Hepatocyte (in vitro differentiated cells): ENCODE results near the gene BEST1. TPM values are rescaled to one million over a fixed set of nuclear protein-coding genes. Genes with fewer than 3 reads are reported as not detected.

Experiments used
- DNase-seq: peaks from one replicate; pipeline ENCODE4 v3.0.0-alpha.2; 2016; ENCODE audit warnings: low spot score
- H2AFZ ChIP-seq: fragments of 200-600 bp; sonication (generic); 2 replicates; pipeline ENCODE4 v1.6.0; 2016; ENCODE audit warnings: antibody characterized with exemption, mild to moderate bottlenecking
- H3K27ac ChIP-seq: fragments of 200-600 bp; sonication (generic); 2 replicates; pipeline ENCODE4 v1.5.1; 2016; ENCODE audit warnings: mild to moderate bottlenecking
- H3K27me3 ChIP-seq: fragments of 200-600 bp; sonication (generic); 2 replicates; pipeline ENCODE4 v1.6.1; 2016
- H3K36me3 ChIP-seq: fragments of 200-600 bp; sonication (generic); replicated peaks from 2 replicates; pipeline ENCODE4 v1.5.1; 2016; ENCODE audit warnings: low read depth; ENCODE audit not compliant: insufficient read depth
- H3K4me1 ChIP-seq: fragments of 200-600 bp; sonication (generic); 2 replicates; pipeline ENCODE4 v1.5.1; 2016; ENCODE audit warnings: mild to moderate bottlenecking, moderate library complexity; ENCODE audit not compliant: insufficient read depth
- H3K4me2 ChIP-seq: fragments of 200-600 bp; sonication (generic); 2 replicates; pipeline ENCODE4 v1.6.0; 2016
- H3K4me3 ChIP-seq: fragments of 200-600 bp; sonication (generic); 2 replicates; pipeline ENCODE4 v1.5.1; 2016; ENCODE audit warnings: mild to moderate bottlenecking
- H3K79me2 ChIP-seq: fragments of 200-600 bp; sonication (generic); 2 replicates; pipeline ENCODE4 v1.6.0; 2017; ENCODE audit warnings: mild to moderate bottlenecking
- H3K9me2 ChIP-seq: fragments of 200-600 bp; sonication (generic); replicated peaks from 2 replicates; pipeline ENCODE4 v1.6.0; 2017; ENCODE audit warnings: mild to moderate bottlenecking; ENCODE audit not compliant: insufficient read depth
- H3K9me3 ChIP-seq: fragments of 200-600 bp; sonication (generic); 2 replicates; pipeline ENCODE4 v1.5.1; 2016; ENCODE audit warnings: low read depth, mild to moderate bottlenecking
- H4K20me1 ChIP-seq: fragments of 200-600 bp; sonication (generic); 2 replicates; pipeline ENCODE4 v1.6.0; 2016; ENCODE audit warnings: mild to moderate bottlenecking; ENCODE audit not compliant: insufficient read depth, poor library complexity, severe bottlenecking
- EZH2 ChIP-seq: fragments of 200-600 bp; sonication (generic); IDR thresholded peaks from 2 replicates; pipeline ENCODE4 v1.6.1; 2016; ENCODE audit warnings: antibody characterized with exemption, mild to moderate bottlenecking, borderline replicate concordance
- EZH2phosphoT487 ChIP-seq: fragments of 200-600 bp; sonication (generic); IDR thresholded peaks from one replicate; pipeline ENCODE4 v1.6.1; 2018; ENCODE audit warnings: antibody characterized with exemption, mild to moderate bottlenecking, low read depth, moderate library complexity; ENCODE audit not compliant: unreplicated experiment, severe bottlenecking
- WGBS: methylation state at CpG from one replicate; pipeline ENCODE4 v1.1.6; 2016; ENCODE audit warnings: low lambda C conversion rate; ENCODE audit errors: missing lambda C conversion rate; 5-methylcytosine and 5-hydroxymethylcytosine counted together
- polyA plus RNA-seq: library from polyadenylated mRNA; unstranded; fragments of >200 nt; fragmentation: Nextera tagmentation; extraction: Ambion mirVana; gene quantifications from 2 replicates; pipeline ENCODE4 v1.2.1, GENCODE V29; 2016
- total RNA-seq: library from RNA; depleted of rRNA; stranded (reverse); fragments of >200 nt; gene quantifications from 2 replicates; pipeline ENCODE4 v1.2.3, GENCODE V29; 2014
- TF ChIP-seq, protein P1 (sequence below): fragments of 200-600 bp; sonication (generic); IDR thresholded peaks from 2 replicates; pipeline ENCODE4 v1.5.1; 2016; ENCODE audit warnings: antibody characterized with exemption, mild to moderate bottlenecking; ENCODE audit not compliant: poor library complexity

The BEST1 gene
- total and polyA plus RNA-seq, 2 experiments from 2014 or later = 3.5 to 5.7 TPM

DNA sequence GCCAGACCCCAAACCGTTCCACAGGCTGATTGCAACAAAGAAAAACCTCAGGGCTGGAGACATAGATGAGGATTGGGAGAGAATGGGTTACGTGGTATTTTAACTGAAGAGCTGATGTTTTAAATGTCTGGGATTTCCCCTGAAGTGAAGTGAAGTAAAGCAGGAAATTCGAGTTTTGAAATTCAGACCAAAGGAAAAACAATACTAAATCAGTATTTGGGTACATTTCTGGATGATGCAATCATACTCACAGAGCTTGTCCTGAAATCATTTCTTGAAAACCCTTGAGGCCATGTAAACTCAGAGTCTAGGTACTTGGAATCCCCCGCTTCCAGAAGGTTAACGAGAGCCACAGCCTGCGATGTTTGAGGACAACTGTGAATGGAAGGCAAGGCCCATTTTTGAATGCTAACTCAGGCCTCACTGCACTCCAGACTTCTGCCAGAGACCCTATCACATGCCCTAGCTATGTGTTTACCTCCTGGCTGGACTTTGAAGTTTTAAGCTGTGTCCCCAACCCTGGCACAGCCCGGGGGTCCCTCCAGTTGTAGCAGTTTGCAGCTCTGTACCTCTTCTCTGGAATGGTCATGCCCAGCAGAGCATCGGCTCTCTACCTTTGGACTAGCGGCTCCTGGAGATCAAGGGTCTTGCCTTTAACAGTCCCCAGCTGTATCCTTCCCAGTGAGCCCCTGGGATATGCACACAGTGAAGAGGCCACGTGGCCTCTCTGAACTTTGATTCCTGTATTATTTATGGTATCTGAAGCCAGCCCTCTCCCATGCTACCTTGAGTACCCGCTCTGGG is 22.7 kb downstream of the BEST1 start:
- Histone ChIP-seq H3K36me3 (no peaks in the 10 kb centered on the region), H3K9me3 (no peaks in the 10 kb centered on the region), H2AFZ (no peak overlapping the region), H3K79me2 (peaks cover 26% of the 10 kb centered on the region), H3K27me3 (no peaks in the 10 kb centered on the region), H3K4me2 (peak overlapping the region; percentile 64), H4K20me1 (no peaks in the 10 kb centered on the region), H3K27ac (peak overlapping the region; percentile 98), H3K4me1 (peaks cover 75% of the 10 kb centered on the region), H3K9me2 (no peaks in the 10 kb centered on the region), H3K4me3 (no peak overlapping the region)
- peak; percentile 67 for DNase-seq
- no peak for TF ChIP-seq EZH2phosphoT487
- no peak for TF ChIP-seq EZH2
- TF ChIP-seq, protein P1, sequence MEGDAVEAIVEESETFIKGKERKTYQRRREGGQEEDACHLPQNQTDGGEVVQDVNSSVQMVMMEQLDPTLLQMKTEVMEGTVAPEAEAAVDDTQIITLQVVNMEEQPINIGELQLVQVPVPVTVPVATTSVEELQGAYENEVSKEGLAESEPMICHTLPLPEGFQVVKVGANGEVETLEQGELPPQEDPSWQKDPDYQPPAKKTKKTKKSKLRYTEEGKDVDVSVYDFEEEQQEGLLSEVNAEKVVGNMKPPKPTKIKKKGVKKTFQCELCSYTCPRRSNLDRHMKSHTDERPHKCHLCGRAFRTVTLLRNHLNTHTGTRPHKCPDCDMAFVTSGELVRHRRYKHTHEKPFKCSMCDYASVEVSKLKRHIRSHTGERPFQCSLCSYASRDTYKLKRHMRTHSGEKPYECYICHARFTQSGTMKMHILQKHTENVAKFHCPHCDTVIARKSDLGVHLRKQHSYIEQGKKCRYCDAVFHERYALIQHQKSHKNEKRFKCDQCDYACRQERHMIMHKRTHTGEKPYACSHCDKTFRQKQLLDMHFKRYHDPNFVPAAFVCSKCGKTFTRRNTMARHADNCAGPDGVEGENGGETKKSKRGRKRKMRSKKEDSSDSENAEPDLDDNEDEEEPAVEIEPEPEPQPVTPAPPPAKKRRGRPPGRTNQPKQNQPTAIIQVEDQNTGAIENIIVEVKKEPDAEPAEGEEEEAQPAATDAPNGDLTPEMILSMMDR = no peak
- 39% methylated on average over 11 of the region's 11 CpGs for WGBS

DNA sequence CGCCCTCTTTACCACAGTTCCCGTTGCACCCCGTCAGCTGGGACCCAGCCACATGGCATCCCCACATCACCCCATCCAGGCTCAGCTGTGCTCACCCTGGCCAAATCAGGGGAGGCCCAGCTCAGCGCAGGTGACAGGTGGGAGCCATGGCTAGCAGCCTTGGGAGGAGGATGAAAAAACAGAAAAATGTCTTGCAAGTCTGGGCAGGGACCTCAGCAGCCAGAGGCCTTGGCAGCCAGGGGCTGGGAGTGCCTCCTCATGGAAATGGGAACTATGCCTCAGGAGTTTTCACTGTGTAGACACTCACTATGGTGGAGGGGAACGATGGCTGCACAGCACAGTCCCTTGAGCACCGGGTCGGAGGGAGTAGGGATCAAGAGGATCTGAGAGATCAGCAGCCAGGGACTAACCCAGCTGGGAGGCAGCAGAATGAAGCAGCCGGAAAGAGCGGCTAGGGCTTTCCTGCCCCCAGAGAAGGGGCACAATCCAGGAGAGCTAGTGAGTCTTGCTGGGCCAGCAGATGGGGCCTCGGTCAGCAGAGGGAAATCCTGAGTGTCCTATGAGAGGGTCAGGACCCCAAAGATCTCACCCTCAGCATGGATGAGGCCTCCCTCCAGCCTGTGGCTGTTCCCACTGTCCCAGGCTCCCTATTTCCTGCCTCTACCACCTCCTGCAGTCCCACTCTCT is 23.5 kb downstream of the BEST1 start:
- peak overlapping the region; percentile 64 for H3K4me2 ChIP-seq
- no peaks in the 10 kb centered on the region for H3K9me3 ChIP-seq
- no peak for DNase-seq
- no peaks in the 10 kb centered on the region for H3K36me3 ChIP-seq
- TF ChIP-seq EZH2phosphoT487 (no peak), EZH2 (no peak)
- TF ChIP-seq, protein P1 = no peak
- no peaks in the 10 kb centered on the region for H3K27me3 ChIP-seq
- peaks cover 19% of the 10 kb centered on the region for H3K79me2 ChIP-seq
- H3K4me1 ChIP-seq = peaks cover 74% of the 10 kb centered on the region
- WGBS = 80% methylated on average over 10 of the region's 10 CpGs
- peak overlapping the region; percentile 98 for H3K27ac ChIP-seq
- H4K20me1 ChIP-seq = no peaks in the 10 kb centered on the region
- no peak overlapping the region for H3K4me3 ChIP-seq
- no peak overlapping the region for H2AFZ ChIP-seq
- H3K9me2 ChIP-seq = no peaks in the 10 kb centered on the region

DNA sequence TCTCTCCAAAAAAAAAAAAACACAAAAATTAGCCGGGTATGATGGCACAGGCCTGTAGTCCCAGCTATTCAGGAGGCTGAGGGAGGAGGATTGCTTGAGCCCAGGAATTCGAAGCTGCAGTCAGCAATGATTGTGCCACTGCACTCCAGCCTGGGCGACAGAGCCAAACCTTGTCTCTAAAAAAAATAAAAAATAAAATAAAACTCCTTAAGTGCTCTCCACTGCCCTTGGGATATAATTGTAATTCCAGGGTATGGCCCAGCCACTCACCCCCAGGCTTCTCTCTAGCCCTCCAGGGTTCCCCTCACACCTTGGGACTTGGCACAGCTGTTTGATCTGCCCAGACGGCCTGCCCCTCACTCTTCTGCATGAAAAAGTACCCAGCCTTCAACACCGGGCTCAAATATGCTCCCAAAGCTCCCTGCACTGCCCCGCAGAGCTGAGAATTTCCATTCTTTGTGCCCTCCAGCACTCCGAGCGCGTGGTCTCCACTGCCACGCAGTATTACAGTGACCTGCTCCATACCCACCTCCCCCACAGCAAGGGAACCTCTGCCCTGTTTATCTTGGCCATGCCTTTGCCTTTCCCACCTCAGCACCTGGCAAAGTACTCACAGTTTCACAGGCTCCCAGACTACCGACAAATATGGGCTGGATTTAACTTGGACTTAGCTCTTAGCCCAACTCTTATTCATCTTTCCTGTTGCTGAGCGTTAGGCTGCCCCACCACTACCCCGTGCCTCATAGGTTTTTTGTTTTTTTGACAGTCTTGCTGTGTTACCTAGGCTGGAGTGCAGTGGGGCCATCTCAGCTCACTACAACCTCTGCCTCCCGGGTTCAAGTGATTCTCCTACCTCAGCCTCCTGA is 24.8 kb downstream of the BEST1 start:
- Histone ChIP-seq H4K20me1 (no peaks in the 10 kb centered on the region), H3K9me2 (no peaks in the 10 kb centered on the region), H2AFZ (no peak overlapping the region), H3K27ac (peak overlapping the region; percentile 98), H3K4me1 (peaks cover 71% of the 10 kb centered on the region), H3K4me3 (no peak overlapping the region), H3K27me3 (no peaks in the 10 kb centered on the region), H3K36me3 (no peaks in the 10 kb centered on the region), H3K4me2 (peak overlapping the region; percentile 45), H3K79me2 (peaks cover 11% of the 10 kb centered on the region), H3K9me3 (no peaks in the 10 kb centered on the region)
- DNase-seq = peak; percentile 54
- no peak for TF ChIP-seq EZH2phosphoT487
- no peak for TF ChIP-seq EZH2
- TF ChIP-seq, protein P1 = no peak
- WGBS = 78% methylated on average over 14 of the region's 14 CpGs
